ENCODE measurements around the gene TRIL.

The TRIL gene

DNA sequence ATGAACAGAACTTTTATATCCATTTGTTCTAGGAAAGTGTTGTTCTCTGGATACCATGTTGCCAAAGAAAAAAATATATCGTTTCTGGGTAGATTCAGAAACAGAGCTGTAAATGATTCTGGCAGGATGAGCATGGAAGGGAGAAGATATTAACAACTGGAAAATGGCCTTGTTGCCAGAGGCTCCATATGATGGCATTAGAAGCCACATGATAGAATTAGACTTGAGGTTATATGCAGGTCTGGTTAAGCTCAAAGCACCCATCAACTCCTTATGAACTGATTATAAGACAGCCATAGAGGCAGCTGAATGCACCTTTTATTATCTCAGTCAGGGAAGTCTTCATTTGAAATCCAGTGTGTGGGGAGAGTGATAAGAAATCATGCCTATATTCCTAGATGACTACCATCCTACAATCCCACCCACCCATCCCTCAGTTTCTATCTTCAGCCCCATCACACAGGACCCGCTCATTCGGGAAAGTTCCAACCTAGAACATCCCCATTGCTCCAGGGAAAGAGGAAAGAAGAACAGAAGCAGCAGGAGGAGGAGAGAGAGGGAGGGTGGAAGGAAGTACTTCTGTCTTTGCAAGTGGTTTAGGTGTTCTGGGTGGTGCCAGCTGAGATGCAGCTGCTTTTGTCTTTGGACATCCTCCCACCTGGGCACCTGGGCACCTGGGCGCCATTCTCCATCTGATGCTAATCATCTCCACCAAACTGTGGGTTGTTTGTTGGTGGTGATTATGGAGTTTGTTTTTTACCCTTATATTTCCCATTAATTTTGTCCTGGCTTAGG is 25.5 kb upstream of the TRIL start:
- no peak for DNase-seq (ENCODE audit: low read depth)

DNA sequence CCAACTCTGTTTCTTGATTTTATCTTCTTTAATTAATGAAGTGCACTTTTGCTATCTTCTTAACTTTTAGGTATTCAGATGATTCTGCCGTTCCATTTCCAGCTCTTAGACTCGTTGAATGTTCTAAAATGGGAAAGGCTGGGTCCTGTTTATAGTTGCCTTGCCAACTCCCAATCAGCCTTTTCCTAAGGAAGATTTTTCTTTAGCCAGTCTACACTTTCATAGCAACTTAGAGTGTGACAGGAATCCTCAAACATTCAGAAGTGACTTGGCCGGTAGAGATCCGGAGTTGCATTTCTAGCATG is 23.0 kb upstream of the TRIL start:
- DNase-seq (ENCODE audit: low read depth) = no peak

DNA sequence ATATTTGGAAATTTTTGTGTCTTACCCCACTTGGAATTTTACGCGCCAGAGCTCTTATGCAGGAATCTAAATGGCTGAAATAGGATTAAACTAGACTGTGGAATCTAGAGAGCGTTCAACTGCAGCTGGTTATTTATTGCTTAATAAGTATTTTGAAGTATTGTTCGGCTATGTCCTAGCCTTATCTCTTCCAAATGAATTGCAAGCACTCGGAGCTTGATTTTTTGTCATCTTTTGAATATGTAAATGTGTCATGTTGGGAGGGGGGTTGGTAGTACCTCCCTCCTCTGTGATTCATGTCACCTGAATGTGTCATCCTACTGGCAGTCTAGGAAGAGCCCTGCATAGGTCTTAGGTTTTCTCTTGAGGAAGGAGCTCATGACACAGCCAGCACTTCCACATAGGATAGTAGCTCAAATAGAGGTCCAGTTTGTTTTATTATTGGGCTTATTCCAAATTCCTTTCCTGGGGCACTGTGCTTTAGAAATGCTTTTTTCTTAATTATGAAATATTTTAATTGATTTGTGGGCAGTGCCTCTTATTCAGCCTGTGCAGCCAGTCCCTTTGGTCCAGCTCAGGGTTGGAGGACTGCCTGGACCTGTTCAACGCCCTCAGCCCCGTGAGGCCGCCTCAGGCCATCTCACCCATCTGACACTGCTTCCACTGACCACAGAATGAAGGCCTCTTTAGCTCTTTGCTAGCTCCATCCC is 22.5 kb upstream of the TRIL start:
- no peak for DNase-seq (ENCODE audit: low read depth)

DNA sequence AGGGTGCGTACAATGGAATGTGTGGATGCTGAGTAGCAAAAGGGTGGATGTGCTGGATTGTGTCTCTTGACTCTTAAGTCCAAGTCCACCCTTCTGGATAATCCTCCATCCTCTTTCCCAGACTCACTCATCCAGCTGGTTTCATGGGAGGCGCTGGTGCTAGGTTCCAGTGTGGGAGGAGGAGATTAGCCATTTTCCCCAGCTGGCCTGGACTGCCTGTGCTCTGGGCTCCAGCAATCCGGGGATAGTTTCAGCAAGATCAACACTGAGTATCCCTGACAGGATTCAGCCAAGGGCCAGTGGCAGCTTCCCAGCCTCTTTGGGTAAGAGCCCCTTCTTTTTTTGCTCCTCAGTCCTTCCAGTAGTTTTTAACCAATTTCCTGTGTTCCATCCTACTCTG is 21.6 kb upstream of the TRIL start:
- no peak for DNase-seq (ENCODE audit: low read depth)

DNA sequence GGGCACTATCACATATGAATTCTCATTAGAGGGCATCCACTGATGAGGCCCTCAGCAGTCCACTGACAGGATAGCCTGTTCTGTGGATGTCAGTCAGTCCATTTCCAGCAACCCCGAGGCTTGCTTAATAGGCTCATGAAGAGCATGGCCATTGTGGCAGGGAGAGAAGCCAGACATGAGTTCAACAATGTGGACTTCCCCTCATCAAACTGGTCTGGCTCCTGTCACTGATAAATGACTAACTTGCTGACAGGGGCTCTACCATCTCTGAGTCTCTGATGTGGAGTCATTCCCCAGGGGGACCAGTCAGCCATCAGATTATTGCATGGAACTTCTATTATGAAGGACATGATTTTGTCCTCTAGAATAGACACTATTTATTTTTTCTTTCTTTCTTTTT is 19.8 kb upstream of the TRIL start:
- DNase-seq (ENCODE audit: low read depth) = no peak

DNA sequence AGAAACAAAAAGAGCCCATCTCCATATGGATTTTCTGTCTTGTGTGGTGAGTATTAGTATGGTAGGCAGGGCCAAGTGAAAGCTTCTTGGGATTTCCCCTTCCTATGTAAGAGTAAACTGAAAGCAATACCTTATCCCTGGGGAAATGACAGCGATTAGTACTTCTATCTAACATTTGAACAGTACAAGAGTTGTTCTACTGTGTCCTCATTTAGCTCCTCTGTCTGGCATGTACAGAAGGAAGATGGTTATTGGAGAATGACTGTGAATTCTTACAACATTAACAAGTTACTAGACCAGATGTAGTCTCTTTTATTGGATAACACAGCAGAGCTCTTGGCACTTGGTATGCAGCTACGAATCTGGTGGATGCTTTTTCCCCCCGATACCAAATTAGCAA is 17.9 kb upstream of the TRIL start:
- no peak for DNase-seq (ENCODE audit: low read depth)

DNA sequence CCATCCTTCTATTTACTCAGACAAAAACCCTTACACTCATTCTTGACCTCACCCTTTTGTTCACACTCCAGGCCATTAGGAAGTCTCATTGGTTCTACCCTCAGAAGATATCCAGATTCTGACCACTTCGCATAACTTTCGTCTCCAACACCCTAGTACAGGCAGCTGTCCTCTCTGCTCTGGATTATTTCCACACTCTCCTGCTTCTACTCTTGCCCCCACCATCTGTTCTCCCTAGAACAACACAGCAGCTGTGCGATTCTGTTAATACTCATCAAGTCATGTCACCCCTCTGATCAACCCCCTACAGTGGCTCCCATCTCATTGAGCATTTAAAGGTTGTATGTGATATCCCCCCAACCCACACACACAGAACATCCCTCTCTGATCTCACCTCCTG is 15.5 kb upstream of the TRIL start:
- DNase-seq (ENCODE audit: low read depth) = no peak

DNA sequence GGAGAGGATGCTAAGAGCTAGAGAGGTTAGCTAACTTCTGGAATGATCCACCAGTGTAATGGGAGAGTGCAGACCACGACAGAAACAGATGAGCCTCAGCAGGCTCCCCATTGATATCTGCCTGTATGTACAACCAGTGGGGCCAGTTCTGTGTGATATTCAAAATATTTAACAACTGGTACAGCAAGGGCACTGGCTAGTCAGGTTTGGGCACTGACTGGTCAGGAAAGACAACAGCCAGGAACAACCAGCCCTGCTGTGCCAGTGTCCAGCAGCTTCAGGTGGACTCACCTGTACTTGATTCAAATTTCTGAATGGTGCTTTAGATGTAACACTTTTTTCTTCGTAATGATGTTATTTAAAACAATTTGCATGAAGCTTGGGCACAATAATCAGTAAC is 5.9 kb upstream of the TRIL start:
- no peak for DNase-seq (ENCODE audit: low read depth)

DNA sequence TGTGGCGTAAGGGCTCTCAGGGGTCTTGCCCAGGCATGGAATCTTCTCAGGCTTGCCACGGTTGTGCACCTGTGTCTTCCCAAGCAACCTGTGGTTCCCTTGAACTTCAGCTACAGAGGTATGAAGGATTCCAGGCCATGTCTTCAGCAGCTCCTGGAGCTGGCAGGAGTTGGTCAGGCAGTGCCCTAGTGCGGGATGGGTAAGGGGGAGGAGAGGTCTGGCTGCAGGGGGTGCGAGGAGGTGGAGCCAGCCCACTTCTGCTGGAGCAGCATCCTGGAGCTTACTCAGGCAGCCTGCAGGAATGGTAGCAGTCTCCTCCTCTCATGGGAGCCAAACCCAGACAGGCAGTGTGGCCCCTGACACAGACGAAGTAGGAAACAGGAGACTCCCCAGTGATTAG is 3.8 kb upstream of the TRIL start:
- no peak for DNase-seq (ENCODE audit: low read depth)

DNA sequence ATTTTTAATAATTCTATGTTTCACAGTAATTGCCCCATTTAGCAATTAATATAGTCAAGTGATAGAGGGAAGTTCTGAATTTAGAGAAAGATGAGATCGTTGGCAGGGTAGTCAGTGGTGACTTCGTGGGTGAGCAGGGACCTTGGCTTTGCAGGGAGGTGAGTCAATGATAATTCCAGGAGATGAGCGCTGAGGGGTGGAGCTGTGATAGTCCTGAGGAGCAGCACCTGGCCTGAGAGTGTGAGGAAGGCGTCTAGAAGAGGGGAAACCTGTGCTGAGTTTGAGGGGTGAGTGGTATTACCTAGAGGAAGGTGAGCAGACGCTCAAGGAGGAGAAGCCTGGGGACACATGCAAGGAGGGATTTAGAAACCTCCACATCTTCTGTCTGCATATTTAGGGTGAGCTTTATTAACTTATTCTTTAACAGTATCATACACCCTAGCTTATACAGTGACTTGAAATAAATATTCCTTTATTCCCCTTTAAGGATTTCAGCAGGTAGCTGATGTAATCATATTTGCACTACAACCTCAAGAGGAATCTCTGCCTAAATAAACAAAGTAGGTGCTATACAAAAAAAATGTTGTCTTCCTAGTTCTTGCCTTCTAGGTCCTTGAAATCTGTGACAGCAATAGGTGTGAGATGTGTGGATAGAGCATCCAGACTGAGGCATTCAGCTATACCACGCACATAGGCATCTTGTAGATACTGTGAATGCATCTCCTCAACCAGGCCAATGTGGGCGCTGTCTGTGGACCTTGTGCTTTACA is 2.1 kb upstream of the TRIL start:
- DNase-seq (ENCODE audit: low read depth) = no peak

DNA sequence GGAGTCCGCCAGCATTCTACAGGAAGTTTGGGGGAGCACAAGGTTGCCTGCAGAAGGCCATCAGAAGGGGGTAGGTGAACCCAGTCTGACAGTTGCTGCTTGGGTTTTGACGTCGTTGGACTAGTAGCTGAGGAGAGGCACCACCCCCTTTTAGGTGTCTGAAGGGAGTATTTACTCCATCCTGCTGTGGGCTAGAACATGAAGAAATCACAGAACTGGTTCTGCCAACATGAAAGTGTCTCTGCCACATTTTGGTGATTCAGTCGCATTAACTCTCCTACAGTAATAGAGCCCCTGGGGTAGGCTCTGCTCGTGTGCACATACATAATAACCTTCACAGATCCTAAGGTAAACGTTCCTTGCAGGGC is 834 bp upstream of the TRIL start:
- DNase-seq (ENCODE audit: low read depth) = no peak

DNA sequence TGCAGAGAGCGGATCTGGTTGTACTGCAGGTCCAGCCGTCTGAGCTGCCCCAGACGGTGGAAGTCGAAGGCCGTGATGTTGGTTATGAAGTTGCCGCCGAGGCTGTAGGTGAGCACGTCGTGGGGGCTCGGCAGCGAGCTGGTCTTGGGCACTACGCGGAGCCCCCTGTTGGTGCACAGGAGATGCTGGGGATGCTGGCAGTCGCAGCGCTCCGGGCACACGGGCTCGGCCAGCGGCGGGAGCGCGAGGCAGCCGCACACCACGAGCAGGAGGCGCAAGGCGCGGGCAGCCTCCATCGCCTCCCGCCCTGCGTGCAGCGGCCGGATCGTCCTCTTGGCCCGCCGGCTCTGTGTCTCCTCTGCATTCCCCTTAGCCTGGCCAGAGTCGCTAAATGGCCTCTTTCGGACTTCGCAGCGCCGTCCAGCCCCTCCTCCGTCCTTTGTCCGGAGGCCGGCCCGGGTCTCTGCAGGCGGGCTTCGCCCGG is 337 bp downstream of the TRIL start:
- DNase-seq (ENCODE audit: low read depth) = no peak

DNA sequence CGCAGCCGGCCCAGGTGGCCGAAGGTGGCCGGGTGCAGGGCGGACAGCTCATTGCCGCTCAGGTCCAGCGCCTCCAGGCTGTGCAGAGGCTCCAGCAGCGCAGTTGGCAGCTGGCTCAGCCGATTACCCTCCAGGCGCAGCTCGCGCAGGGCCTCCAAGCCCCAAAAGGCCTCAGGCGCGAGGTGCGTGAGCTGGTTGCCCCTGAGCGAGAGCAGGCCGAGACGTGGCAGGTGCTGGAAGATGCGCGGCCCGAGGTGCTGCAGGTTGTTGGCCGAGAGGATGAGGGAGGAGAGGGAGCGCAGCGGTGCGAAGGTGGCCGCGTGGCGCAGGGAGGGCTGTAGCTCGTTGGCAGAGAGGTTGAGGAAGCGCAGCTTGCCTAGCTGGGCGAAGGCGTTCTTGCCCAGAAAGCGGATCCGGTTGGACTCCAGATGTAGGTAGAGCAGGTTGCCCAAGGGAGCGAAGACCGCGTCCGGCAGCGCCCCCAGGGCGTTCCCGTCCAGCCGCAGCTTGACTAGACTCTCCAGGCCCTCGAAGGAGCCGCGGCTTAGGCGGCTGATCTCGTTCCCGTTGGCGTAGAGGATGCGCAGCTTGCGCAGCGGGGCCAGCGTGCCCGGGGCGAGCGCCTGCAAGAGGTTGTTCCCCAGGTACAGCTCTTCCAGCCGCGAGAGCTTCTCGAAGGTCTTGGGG is 923 bp downstream of the TRIL start:
- no peak for DNase-seq (ENCODE audit: low read depth)

DNA sequence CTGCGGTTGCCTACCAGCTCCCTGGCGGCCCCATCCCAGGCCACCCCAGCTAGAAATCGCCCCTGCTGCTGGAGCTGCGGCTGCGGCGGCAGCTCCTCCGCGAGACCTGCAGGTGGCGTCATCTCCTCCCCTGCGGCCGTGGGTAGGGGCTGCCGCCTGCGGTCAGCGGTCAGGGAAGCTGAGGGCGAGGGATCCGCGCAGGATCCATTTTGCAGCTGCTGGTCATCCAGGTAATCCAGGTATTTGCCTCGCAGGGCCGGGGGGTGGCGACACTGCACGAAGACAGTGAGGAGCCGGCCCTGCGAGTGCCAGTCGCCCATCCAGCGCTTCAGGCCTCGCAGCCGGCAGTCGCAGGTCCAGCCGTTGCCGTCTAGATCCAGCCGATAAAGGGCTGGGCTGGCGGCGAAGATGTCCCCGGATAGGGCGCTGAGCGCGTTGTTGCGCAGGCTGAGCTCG is 1.5 kb downstream of the TRIL start:
- no peak for DNase-seq (ENCODE audit: low read depth)

DNA sequence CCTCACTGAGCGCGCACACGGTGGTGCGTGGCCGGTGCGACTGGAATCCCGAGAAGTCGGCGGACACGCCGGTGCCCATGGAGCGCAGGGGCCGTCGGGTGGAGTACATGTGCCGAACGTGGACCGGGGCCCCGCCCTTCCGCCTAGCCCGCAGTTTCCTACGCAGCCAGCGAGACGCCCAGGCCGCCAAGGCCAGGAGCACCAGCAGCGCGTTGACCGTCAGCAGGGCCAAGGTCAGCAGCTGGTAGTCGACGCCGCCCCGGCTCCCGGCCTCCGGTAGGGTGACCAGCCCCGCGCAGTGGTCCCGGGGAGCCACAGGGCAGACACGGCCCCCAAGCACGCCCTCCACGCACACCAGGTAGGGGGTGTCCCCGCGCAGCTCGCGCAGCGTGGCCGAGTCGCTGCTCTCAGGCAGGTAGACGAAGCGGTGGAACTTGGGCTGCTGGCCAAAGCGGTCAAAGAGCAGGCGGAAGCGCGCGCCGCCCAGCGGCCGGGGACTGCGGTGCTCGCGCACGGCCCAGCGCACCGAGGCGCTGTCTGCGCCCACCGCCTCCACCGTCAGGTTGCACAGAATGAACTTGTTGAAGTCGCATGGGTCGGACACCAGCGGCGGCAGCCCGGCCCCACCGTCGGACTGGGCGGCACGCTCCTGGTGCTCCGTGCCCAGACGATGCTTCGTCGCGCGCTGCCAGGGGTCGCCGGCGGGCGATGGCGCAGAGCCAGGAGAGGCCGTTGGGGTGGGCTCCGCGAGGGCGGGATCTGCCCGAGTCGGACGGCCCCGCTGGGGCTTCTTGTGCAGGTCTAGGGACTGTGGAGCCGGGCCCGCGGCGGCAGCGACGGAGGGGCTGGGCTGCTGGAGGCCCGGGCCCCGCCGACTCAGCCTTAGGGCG is 2.2 kb downstream of the TRIL start:
- DNase-seq (ENCODE audit: low read depth) = no peak

DNA sequence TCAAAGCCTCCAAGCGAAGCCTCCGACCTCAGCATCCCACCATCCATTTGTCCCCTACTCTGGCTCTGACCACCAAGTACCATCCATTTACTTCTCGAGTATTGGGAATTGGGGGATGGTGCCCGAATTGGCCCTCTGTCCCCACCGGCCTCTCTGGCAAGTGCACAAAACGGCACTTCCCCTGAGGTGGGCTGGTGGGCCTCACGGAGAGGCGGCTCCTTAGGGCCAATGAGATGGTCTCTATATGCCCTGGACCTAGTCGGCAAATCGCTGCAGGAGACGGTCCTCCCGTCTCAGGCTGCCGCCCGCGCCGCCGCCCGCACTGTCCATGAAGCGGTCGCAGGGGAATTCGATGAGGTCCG is 2.8 kb downstream of the TRIL start:
- DNase-seq (ENCODE audit: low read depth) = no peak

DNA sequence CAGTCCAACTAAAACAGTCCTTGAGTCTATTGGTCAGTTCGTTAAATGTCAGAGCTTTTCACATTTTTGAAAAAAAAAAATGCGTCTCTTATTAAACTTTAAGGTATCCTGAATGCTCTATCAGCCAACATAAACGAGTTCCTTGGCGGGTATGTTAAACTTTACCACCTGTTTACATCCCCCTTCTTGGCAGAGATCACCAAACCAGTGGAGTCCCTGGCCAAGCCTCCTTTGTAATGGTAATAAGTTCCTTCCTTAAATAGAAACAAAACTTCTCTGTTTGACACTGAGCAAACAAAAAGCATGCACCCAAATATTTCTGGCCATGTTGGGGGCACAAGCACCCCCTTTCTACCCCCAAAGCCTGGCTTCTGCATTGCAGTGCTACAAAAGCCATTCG is 3.2 kb downstream of the TRIL start:
- DNase-seq (ENCODE audit: low read depth) = no peak

DNA sequence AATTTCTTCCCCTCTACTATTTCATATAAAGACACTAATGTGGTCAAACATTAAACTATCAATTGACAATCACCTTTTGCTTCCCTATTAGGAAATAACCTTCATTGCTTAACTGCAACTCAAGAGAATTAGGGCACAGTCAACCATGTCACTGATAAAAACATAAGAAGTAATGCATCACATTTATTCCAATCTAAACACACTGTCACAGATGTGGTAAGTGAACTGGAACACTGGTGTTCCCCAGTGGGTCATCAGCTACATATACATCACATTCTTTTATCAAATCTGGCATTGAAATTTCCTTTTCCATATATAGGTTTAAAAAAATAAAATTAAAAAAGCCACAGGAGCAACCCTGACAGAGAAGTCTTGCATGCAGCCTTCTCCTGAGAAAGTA is 3.7 kb downstream of the TRIL start:
- no peak for DNase-seq (ENCODE audit: low read depth)

DNA sequence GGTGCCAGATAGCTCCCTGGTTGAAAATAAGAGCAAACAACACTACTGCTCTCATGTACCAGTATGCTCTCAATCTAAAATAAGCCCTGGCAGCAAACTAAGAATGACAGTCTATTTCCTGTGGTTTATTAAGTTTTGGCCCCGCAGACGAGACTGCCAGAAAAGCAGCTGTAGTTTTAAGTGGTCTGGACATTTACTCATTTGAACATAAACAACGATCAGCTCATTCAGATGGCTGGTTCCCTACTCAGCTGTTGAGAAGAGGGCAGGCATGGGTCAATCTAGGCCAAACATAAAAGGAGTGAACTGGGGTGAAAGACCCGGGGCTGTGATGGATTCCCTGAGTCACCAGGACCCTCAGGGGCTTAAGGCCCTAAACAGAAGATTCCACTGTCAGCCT is 4.5 kb downstream of the TRIL start:
- no peak for DNase-seq (ENCODE audit: low read depth)

DNA sequence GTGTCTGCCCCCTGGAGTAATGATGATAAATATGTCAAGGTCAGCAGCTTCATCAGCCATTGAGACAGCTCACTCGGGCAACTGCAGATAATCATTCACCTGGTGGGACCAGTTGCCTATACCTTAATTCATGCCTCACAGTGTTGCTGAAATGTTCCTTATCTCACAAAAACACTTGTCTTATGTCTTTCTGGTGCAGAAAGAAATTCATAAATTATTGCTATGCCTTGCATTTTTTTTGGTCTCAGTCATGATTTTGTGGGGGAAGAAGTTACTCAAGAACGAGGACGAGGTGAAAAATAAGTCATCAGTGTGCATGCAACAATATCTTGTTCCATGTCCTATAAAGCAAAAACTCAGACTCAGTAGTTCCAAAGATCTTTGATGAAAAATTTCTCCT is 16.0 kb downstream of the TRIL start:
- no peak for DNase-seq (ENCODE audit: low read depth)

DNA sequence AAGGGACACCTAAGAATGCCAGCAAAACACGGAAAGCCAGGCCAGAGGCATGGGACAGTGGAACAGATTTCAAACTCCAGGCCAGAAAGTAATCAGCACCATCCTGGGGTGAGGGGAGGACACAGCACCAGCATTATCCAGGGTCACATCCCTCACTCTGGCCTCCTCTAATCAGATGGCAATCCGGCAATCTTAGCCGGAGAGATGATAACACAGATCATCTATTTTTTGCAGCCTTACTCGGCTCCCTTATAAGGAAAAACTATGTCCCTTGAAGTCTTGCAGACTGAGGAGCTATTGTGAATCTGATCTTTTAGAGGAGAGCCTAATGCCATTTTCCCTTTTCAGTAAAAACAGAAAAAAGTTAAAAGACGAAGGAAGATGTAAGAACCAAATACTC is 16.5 kb downstream of the TRIL start:
- no peak for DNase-seq (ENCODE audit: low read depth)

All from GM04503 (cell line).